Endothelial cell of umbilical vein (primary cell): Measurements from ENCODE around the gene SGSM2. TPM values are rescaled to one million over a fixed set of nuclear protein-coding genes. Genes with fewer than 3 reads are reported as not detected.

Experiments
- BruUV-seq: library from RNA; stranded (reverse); fragments of 400-500 nt; replicated peaks from 2 replicates; lab custom pipeline; 2021; lab: Mats Ljungman, UMichigan
- CTCF ChIA-PET: fragments of 300-600, 350-600 bp; sonication (Branson Sonifier 250); formaldehyde crosslinking; loops from one replicate; lab custom pipeline; 2021; ENCODE audit warnings: antibody characterized with exemption, inconsistent platforms; lab: Charles Lee
- POLR2A ChIA-PET: fragments of 300-600, 350-600 bp; sonication (Branson Sonifier 250); formaldehyde crosslinking; loops from one replicate; lab custom pipeline; 2021; ENCODE audit warnings: antibody characterized with exemption, inconsistent platforms; lab: Charles Lee
- DNase-seq: peaks from one replicate; pipeline ENCODE4 v3.0.0-alpha.2; 2011; ENCODE audit warnings: low read depth, low spot score
- FAIRE-seq: peaks from 2 replicates; lab custom pipeline; 2011; peaks lifted over from hg19 to GRCh38; lab: Jason Lieb, UNC
- H2AFZ ChIP-seq: 2 replicates; pipeline ENCODE4 v1.6.0; 2012; ENCODE audit warnings: low read depth, low read length, control low read depth, inconsistent platforms
- H3K27ac ChIP-seq: 2 replicates; pipeline ENCODE4 v1.5.1; 2011; ENCODE audit warnings: low read depth, mild to moderate bottlenecking, control low read depth, low read length, moderate library complexity; ENCODE audit not compliant: insufficient read depth
- H3K27me3 ChIP-seq, 2 experiments: 2 replicates each; pipeline versions ENCODE4 v1.6.0 to v1.6.1; 2011; ENCODE audit warnings: low read length in 2 of 2, mixed read lengths in 1 of 2; ENCODE audit not compliant: control insufficient read depth in 2 of 2, insufficient read depth in 2 of 2
- H3K36me3 ChIP-seq, 2 experiments: 2 replicates in 1 of 2; 3 replicates in 1 of 2; pipeline ENCODE4 v1.5.1; 2011; ENCODE audit warnings: low read length in 2 of 2, mild to moderate bottlenecking in 1 of 2, moderate library complexity in 1 of 2; ENCODE audit not compliant: control insufficient read depth in 2 of 2, insufficient read depth in 2 of 2; ENCODE audit errors: extremely low read depth in 1 of 2
- H3K4me1 ChIP-seq: 3 replicates; pipeline ENCODE4 v1.5.1; 2011; ENCODE audit warnings: mild to moderate bottlenecking, low read length; ENCODE audit not compliant: control insufficient read depth, insufficient read depth; ENCODE audit errors: extremely low read depth
- H3K4me2 ChIP-seq: 2 replicates; pipeline ENCODE4 v1.6.1; 2011; ENCODE audit warnings: low read length, control low read depth, mixed read lengths; ENCODE audit not compliant: insufficient read depth
- H3K4me3 ChIP-seq, 3 experiments: fragments of 200-600 bp in 1 of 3; sonication (generic), shearing (Covaris generic) in 1 of 3; replicated peaks in 1 of 3; 2 replicates each; pipeline ENCODE4 v1.5.1; 2011 to 2016; ENCODE audit warnings: control low read depth in 3 of 3, low read length in 3 of 3, mild to moderate bottlenecking in 2 of 3, inconsistent platforms in 1 of 3, low read depth in 1 of 3, moderate library complexity in 1 of 3; ENCODE audit not compliant: insufficient read depth in 1 of 3
- H3K79me2 ChIP-seq: 2 replicates; pipeline ENCODE4 v1.6.0; 2012; ENCODE audit warnings: low read length, inconsistent platforms; ENCODE audit not compliant: control insufficient read depth, insufficient read depth
- H3K9ac ChIP-seq: replicated peaks from 2 replicates; pipeline ENCODE3; 2011; ENCODE audit warnings: low read length, control low read depth; ENCODE audit not compliant: insufficient read depth; ENCODE audit errors: extremely low read depth
- H3K9me1 ChIP-seq: replicated peaks from 3 replicates; pipeline ENCODE4 v1.6.0; 2011; ENCODE audit warnings: mild to moderate bottlenecking, low read length; ENCODE audit not compliant: control insufficient read depth, insufficient read depth; ENCODE audit errors: extremely low read depth
- H3K9me3 ChIP-seq: replicated peaks from 2 replicates; pipeline ENCODE4 v1.5.1; 2012; ENCODE audit warnings: low read length, inconsistent platforms; ENCODE audit not compliant: control insufficient read depth, insufficient read depth
- H4K20me1 ChIP-seq: replicated peaks from 2 replicates; pipeline ENCODE3; 2011; ENCODE audit warnings: mild to moderate bottlenecking, low read length; ENCODE audit not compliant: control insufficient read depth, insufficient read depth; ENCODE audit errors: extremely low read depth
- CTCF ChIP-seq, 2 donors: IDR thresholded peaks; 1 replicate in 1 of 2; 2 replicates in 1 of 2; pipeline ENCODE4 v1.5.1; 2011; ENCODE audit warnings: low read length in 2 of 2, mild to moderate bottlenecking in 2 of 2, moderate library complexity in 2 of 2, control low read depth in 1 of 2, inconsistent platforms in 1 of 2, low read depth in 1 of 2; ENCODE audit not compliant: insufficient read depth in 1 of 2; ENCODE audit errors: extremely low read depth in 1 of 2
- EZH2 ChIP-seq: IDR thresholded peaks from 2 replicates; pipeline ENCODE4 v1.6.1; 2012; ENCODE audit warnings: borderline replicate concordance, low read depth, mild to moderate bottlenecking, moderate library complexity, low read length, inconsistent platforms; ENCODE audit not compliant: severe bottlenecking
- FOS ChIP-seq: IDR thresholded peaks from 2 replicates; pipeline ENCODE4 v1.6.1; 2011; ENCODE audit warnings: mild to moderate bottlenecking, low read length, moderate library complexity, borderline replicate concordance; ENCODE audit not compliant: insufficient read depth
- GATA2 ChIP-seq: IDR thresholded peaks from 2 replicates; pipeline ENCODE4 v1.7.0; 2011; ENCODE audit warnings: low read depth, mild to moderate bottlenecking, moderate library complexity, mixed read lengths, low read length; ENCODE audit not compliant: insufficient read length, insufficient read depth
- JUN ChIP-seq: IDR thresholded peaks from 2 replicates; pipeline ENCODE4 v1.6.1; 2011; ENCODE audit warnings: borderline replicate concordance, low read depth; ENCODE audit not compliant: insufficient read length, insufficient read depth
- MAX ChIP-seq: IDR thresholded peaks from 2 replicates; pipeline ENCODE4 v1.6.1; 2011; ENCODE audit not compliant: insufficient read depth, insufficient read length
- MYC ChIP-seq: IDR thresholded peaks from one replicate; pipeline ENCODE4 v1.6.1; 2011; ENCODE audit warnings: mild to moderate bottlenecking, low read depth, low read length
- POLR2A ChIP-seq: IDR thresholded peaks from 2 replicates; pipeline ENCODE4 v1.6.1; 2012; ENCODE audit warnings: low read depth, mild to moderate bottlenecking, control low read depth, low read length
- POLR2AphosphoS5 ChIP-seq: IDR thresholded peaks from 2 replicates; pipeline ENCODE4 v1.6.1; 2012; ENCODE audit warnings: low read depth, mild to moderate bottlenecking, control low read depth, low read length, moderate library complexity; ENCODE audit not compliant: insufficient read depth
- dilution Hi-C: fragments of 300-500 bp; cut with MboI; formaldehyde crosslinking; loops from one replicate; pipeline ENCODE4 v1.15.0; 2019; ENCODE audit warnings: low sequenced_read_pairs; ENCODE audit not compliant: extremely low pct_ligation_motif_present
- intact Hi-C: fragments of 100-400 bp; cut with micrococcal nuclease; formaldehyde crosslinking; loops from one replicate; pipeline ENCODE4 v1.10.0; 2022
- polyA plus RNA-seq, 4 experiments: library from polyadenylated mRNA; depleted of rRNA in 3 of 4; stranded (reverse) in 3 of 4; unstranded in 1 of 4; fragments of >200 nt; gene quantifications; 2 replicates each; pipeline versions ENCODE4 v1.2.1 to v1.2.3, GENCODE V29; 2011 to 2012; ENCODE audit warnings: missing spikeins in 1 of 4
- small RNA-seq: library from RNA; depleted of rRNA; stranded (forward); fragments of <200 nt; gene quantifications from one replicate; pipeline ENCODE3, GENCODE V24; 2012; ENCODE audit warnings: low replicate concordance, low read depth; ENCODE audit not compliant: insufficient read depth, insufficient read length
- total RNA-seq: library from RNA; stranded (reverse); gene quantifications from 2 replicates; pipeline ENCODE4 v1.2.3, GENCODE V29; 2021

The SGSM2 gene
- total and polyA plus RNA-seq, 2 donors (not counting 3 experiments of a cell fraction or from before 2014, with no cell fraction given): 61.6 to 94.5 TPM

GRCh38 chr17:2427910-2428309 lies 90.6 kb downstream of the SGSM2 start:
- no peaks in the 10 kb centered on the region for H3K9me3 ChIP-seq
- H3K4me3 ChIP-seq: no peak overlapping the region
- H2AFZ ChIP-seq: no peak overlapping the region
- ChIA-PET CTCF (interaction anchor here (1.0 to 1.1 kb wide), 2 partner anchors 12 to 45 kb away, joined by 3 to 6 read pairs; no protein-coding TSS in a partner anchor), POLR2A (no interaction called here)
- H3K9me1 ChIP-seq: no peaks in the 10 kb centered on the region
- no peaks in the 10 kb centered on the region for H4K20me1 ChIP-seq
- FAIRE-seq (no peak), DNase-seq (no peak)
- H3K4me1 ChIP-seq: no peaks in the 10 kb centered on the region
- H3K27ac ChIP-seq: no peak overlapping the region
- H3K36me3 ChIP-seq: peaks cover 0 to under 1% of the 10 kb centered on the region in 2 experiments
- H3K27me3 ChIP-seq: no peaks in the 10 kb centered on the region
- H3K9ac ChIP-seq: no peak overlapping the region
- no peak overlapping the region for H3K4me2 ChIP-seq
- TF ChIP-seq MAX: no peak
- no peak for TF ChIP-seq MYC
- TF ChIP-seq POLR2AphosphoS5: no peak
- no peak for TF ChIP-seq GATA2
- TF ChIP-seq JUN: no peak
- TF ChIP-seq POLR2A: no peak
- TF ChIP-seq CTCF (IDR thresholded peaks at IDR 0.05; ENCODE audit: extremely low read depth in 1 of 2, insufficient read depth in 1 of 2, low read depth in 1 of 2, low read length in 2 of 2): no peak
- no peak for TF ChIP-seq FOS
- no peak for TF ChIP-seq EZH2
- H3K79me2 ChIP-seq: no peaks in the 10 kb centered on the region
- BruUV-seq: no TSS peak
- intact Hi-C loops (no loop called here), dilution Hi-C loops (no loop called here)

Small RNAs within 50 kb of the gene (small RNA-seq; reads per million reads assigned to genes)
- gene AC006435.3: not detected
- gene AC006435.4: not detected
- gene SNORD91A: 27.4 reads per million, percentile 85 among the genes with 10 or more reads in this experiment
- gene SNORD91B: 4.6 reads per million, percentile 34 among the genes with 10 or more reads in this experiment

Other genes with a start within 250 kb of the SGSM2 start
- 42.2 and 43.0 TPM in 2 replicates for gene SMG6, start 33.7 kb upstream of the SGSM2 start, total RNA-seq
- 39.1 and 40.1 TPM in 2 replicates for gene SMG6, start 33.7 kb upstream of the SGSM2 start, polyA plus RNA-seq
- gene SRR, start 33.6 kb upstream of the SGSM2 start, total RNA-seq: 19.4 and 20.1 TPM in 2 replicates
- gene SRR, start 33.6 kb upstream of the SGSM2 start, polyA plus RNA-seq: 13.7 and 14.5 TPM in 2 replicates
- gene TSR1, start 1.0 kb upstream of the SGSM2 start, total RNA-seq: 35.0 and 39.9 TPM in 2 replicates
- gene TSR1, start 1.0 kb upstream of the SGSM2 start, polyA plus RNA-seq: 5.0 and 6.2 TPM in 2 replicates
- 21.6 TPM in 2 replicates for gene MNT, start 63.6 kb downstream of the SGSM2 start, total RNA-seq
- gene MNT, start 63.6 kb downstream of the SGSM2 start, polyA plus RNA-seq: 4.1 and 6.6 TPM in 2 replicates
- gene METTL16, start 174.4 kb downstream of the SGSM2 start, total RNA-seq: 22.9 and 24.7 TPM in 2 replicates
- gene METTL16, start 174.4 kb downstream of the SGSM2 start, polyA plus RNA-seq: 8.4 and 11.0 TPM in 2 replicates